ENCODE measurements around the gene LMAN1L.

DNA sequence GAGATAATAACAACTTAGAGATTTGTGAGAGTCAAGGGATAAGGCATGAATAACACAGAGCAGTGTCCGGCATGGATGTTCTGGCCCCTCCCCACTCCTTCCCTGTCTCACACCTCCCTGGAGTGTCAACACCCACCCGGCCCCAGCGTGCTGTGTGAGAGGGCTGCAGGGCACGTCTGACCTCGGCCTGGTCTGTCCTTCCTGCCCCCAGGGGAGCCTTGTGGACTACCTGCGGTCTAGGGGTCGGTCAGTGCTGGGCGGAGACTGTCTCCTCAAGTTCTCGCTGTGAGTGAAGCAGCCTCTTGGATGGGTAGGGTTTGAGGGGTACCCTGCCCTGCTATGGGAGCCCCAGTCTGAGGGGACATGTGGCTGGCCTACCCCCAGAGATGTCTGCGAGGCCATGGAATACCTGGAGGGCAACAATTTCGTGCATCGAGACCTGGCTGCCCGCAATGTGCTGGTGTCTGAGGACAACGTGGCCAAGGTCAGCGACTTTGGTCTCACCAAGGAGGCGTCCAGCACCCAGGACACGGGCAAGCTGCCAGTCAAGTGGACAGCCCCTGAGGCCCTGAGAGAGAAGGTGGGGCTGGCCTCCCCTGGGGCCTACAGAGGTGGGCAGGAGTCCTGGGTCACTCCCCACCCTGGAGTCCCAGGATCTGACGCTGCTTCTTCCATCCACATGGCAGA, 11.2 kb upstream of the LMAN1L start:
- TF ChIP-seq EZH2phosphoT487 (IDR thresholded peaks at IDR 0.05; ENCODE audit: insufficient read depth, low read depth) (no peak), EZH2 (IDR thresholded peaks at IDR 0.05; ENCODE audit: insufficient read depth, poor library complexity, severe bottlenecking) (no peak)

All from GM23248 (cell line).